ENCODE measurements around the gene SCN4B.

DNA sequence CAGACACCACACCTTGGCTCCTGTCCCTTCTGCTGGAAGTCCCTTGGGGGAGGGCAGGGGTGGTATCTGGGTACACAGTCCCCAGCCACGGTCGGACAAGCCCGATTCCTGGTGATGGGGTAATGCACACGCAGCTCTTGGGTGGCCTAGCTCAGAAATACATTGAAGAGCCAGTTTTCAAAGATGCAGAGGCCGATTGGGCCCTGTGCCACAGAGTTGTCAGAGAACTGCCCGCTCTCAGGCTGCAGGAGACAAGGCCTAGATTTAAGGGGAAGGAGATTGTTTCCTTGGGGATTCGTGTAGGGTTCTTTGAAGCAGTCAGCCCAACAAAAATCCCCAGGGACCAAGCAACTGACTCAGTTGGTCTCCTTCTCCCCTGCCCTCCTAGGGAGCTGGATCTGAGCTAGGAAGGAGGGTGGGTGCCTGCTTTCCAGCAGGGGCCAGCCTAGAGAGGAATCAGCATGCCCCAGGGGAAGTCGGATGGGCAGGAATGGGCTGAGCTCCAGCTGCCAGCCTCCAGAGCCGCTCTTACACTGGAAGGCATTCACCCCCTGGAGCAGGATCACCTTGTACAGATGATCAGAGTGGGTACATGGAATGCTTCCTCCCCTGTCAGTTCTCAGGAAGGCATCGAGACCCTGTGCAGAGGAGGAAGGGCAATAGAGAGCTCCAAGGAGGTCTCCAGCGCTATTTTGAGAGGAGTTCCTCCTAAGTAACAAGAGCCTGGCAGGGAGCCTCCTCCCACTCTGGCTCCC lies 3.3 kb upstream of the SCN4B start:
- TF ChIP-seq, protein P1, sequence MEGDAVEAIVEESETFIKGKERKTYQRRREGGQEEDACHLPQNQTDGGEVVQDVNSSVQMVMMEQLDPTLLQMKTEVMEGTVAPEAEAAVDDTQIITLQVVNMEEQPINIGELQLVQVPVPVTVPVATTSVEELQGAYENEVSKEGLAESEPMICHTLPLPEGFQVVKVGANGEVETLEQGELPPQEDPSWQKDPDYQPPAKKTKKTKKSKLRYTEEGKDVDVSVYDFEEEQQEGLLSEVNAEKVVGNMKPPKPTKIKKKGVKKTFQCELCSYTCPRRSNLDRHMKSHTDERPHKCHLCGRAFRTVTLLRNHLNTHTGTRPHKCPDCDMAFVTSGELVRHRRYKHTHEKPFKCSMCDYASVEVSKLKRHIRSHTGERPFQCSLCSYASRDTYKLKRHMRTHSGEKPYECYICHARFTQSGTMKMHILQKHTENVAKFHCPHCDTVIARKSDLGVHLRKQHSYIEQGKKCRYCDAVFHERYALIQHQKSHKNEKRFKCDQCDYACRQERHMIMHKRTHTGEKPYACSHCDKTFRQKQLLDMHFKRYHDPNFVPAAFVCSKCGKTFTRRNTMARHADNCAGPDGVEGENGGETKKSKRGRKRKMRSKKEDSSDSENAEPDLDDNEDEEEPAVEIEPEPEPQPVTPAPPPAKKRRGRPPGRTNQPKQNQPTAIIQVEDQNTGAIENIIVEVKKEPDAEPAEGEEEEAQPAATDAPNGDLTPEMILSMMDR (conservative IDR thresholded peaks at IDR 0.05; ENCODE audit: low read depth, low read length), result no peak
- TF ChIP-seq RCOR1 (IDR thresholded peaks at IDR 0.05; ENCODE audit: insufficient replicate concordance, low read length) (no peak), POLR2A (IDR thresholded peaks at IDR 0.05; ENCODE audit: low read depth, low read length) (no peak)
- TF ChIP-seq, protein P2, sequence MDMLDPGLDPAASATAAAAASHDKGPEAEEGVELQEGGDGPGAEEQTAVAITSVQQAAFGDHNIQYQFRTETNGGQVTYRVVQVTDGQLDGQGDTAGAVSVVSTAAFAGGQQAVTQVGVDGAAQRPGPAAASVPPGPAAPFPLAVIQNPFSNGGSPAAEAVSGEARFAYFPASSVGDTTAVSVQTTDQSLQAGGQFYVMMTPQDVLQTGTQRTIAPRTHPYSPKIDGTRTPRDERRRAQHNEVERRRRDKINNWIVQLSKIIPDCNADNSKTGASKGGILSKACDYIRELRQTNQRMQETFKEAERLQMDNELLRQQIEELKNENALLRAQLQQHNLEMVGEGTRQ (IDR thresholded peaks at IDR 0.05; ENCODE audit: low read depth, low read length), result no peak
- TF ChIP-seq, protein P3, sequence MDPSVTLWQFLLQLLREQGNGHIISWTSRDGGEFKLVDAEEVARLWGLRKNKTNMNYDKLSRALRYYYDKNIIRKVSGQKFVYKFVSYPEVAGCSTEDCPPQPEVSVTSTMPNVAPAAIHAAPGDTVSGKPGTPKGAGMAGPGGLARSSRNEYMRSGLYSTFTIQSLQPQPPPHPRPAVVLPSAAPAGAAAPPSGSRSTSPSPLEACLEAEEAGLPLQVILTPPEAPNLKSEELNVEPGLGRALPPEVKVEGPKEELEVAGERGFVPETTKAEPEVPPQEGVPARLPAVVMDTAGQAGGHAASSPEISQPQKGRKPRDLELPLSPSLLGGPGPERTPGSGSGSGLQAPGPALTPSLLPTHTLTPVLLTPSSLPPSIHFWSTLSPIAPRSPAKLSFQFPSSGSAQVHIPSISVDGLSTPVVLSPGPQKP (IDR thresholded peaks at IDR 0.05; ENCODE audit: borderline replicate concordance, low read depth, low read length), result no peak
